NCI-H1417 (cell line): ENCODE data around the gene HDLBP.

ENCODE experiments used
- DNase-seq, 3 experiments: peaks; one replicate each; lab custom pipeline; 2025; lab: John Stamatoyannopoulos, UW

Gene HDLBP

GRCh38 chr2:241254904-241255351 is 60.5 kb downstream of the HDLBP start:
- DNase-seq = no peak

GRCh38 chr2:241252778-241253475 is 62.5 kb downstream of the HDLBP start:
- DNase-seq = no peak

- no peak for DNase-seq
These were observed 65.8 kb downstream of the HDLBP start for GRCh38 chr2:241249654-241250053.

- DNase-seq = no peak
These were observed 66.6 kb downstream of the HDLBP start for GRCh38 chr2:241248897-241249296.

- no peak for DNase-seq
These were observed 67.2 kb downstream of the HDLBP start for GRCh38 chr2:241248289-241248688.

GRCh38 chr2:241244368-241244767 is 71.1 kb downstream of the HDLBP start:
- DNase-seq = no peak

- DNase-seq = no peak
These were observed 73.2 kb downstream of the HDLBP start for GRCh38 chr2:241242306-241242705.

- DNase-seq = no peak
These were observed 73.8 kb downstream of the HDLBP start for GRCh38 chr2:241241669-241242068.

- no peak for DNase-seq
These were observed 75.0 kb downstream of the HDLBP start for GRCh38 chr2:241240320-241241004.

GRCh38 chr2:241239552-241240202 is 75.8 kb downstream of the HDLBP start:
- no peak for DNase-seq

GRCh38 chr2:241238693-241239198 is 76.7 kb downstream of the HDLBP start:
- DNase-seq = no peak

- DNase-seq = no peak
These were observed 77.5 kb downstream of the HDLBP start for GRCh38 chr2:241237949-241238371.

GRCh38 chr2:241237047-241237446 is 78.4 kb downstream of the HDLBP start:
- no peak for DNase-seq

- DNase-seq = no peak
These were observed 79.4 kb downstream of the HDLBP start for GRCh38 chr2:241235859-241236593.

- DNase-seq = no peak
These were observed 80.3 kb downstream of the HDLBP start for GRCh38 chr2:241234962-241235740.

- DNase-seq = no peak
These were observed 81.2 kb downstream of the HDLBP start for GRCh38 chr2:241234066-241234790.

GRCh38 chr2:241232736-241233575 is 82.5 kb downstream of the HDLBP start:
- peak; percentile 8 to 54 (median 19) for DNase-seq

- no peak for DNase-seq
These were observed 85.0 kb downstream of the HDLBP start for GRCh38 chr2:241230435-241230834.

- no peak for DNase-seq
These were observed 85.7 kb downstream of the HDLBP start for GRCh38 chr2:241229563-241230401.
